Measurements from ENCODE around the gene CACNA2D2.

CACNA2D2 gene

GRCh38 chr3:50323092-50323600 lies 180.3 kb downstream of the CACNA2D2 start:
- Histone ChIP-seq H2AFZ (ENCODE audit: low read depth, low read length, severe bottlenecking) (no peak overlapping the region), H3K27me3 (ENCODE audit: low read length) (no peaks in the 10 kb centered on the region), H3K9me2 (replicated peaks; ENCODE audit: insufficient read depth, low read length) (no peaks in the 10 kb centered on the region), H3F3A (ENCODE audit: insufficient read depth) (no peaks in the 10 kb centered on the region), H3K4me3 (ENCODE audit: insufficient read depth, low read length, poor library complexity, severe bottlenecking) (no peak overlapping the region), H3K4me2 (ENCODE audit: low read depth, low read length, poor library complexity, severe bottlenecking) (no peak overlapping the region), H3K27ac (ENCODE audit: low read depth, low read length) (no peak overlapping the region), H3K79me2 (ENCODE audit: insufficient read depth, low read length) (peaks cover 13% of the 10 kb centered on the region), H4K20me1 (ENCODE audit: low read depth, low read length) (no peaks in the 10 kb centered on the region), H3K9me3 (ENCODE audit: insufficient read depth, low read length) (no peaks in the 10 kb centered on the region), H3K36me3 (ENCODE audit: low read length) (no peaks in the 10 kb centered on the region), H3K9ac (ENCODE audit: low read length) (no peak overlapping the region)
- TF ChIP-seq CTCF (IDR thresholded peaks at IDR 0.05; ENCODE audit: insufficient read depth, low read length, poor library complexity, severe bottlenecking), result no peak
- no peak for TF ChIP-seq EZH2phosphoT487 (conservative IDR thresholded peaks at IDR 0.05; ENCODE audit: low read length)

- TF ChIP-seq CTCF (IDR thresholded peaks at IDR 0.05; ENCODE audit: insufficient read depth, low read length, poor library complexity, severe bottlenecking), result no peak
- TF ChIP-seq EZH2phosphoT487 (conservative IDR thresholded peaks at IDR 0.05; ENCODE audit: low read length), result no peak
- no peaks in the 10 kb centered on the region for H3F3A ChIP-seq (ENCODE audit: insufficient read depth)
- H3K4me2 ChIP-seq (ENCODE audit: low read depth, low read length, poor library complexity, severe bottlenecking), result peak within 1 kb of the TSS; percentile 92
- H4K20me1 ChIP-seq (ENCODE audit: low read depth, low read length), result no peaks in the 10 kb centered on the region
- H3K9ac ChIP-seq (ENCODE audit: low read length), result peak within 1 kb of the TSS; percentile 81
- H3K27ac ChIP-seq (ENCODE audit: low read depth, low read length), result peak within 1 kb of the TSS; percentile 80
- H3K79me2 ChIP-seq (ENCODE audit: insufficient read depth, low read length), result peaks cover 9% of the 10 kb centered on the region
- H3K9me2 ChIP-seq (replicated peaks; ENCODE audit: insufficient read depth, low read length), result no peaks in the 10 kb centered on the region
- peak within 1 kb of the TSS; percentile 96 for H2AFZ ChIP-seq (ENCODE audit: low read depth, low read length, severe bottlenecking)
- no peaks in the 10 kb centered on the region for H3K36me3 ChIP-seq (ENCODE audit: low read length)
- no peaks in the 10 kb centered on the region for H3K9me3 ChIP-seq (ENCODE audit: insufficient read depth, low read length)
- no peaks in the 10 kb centered on the region for H3K27me3 ChIP-seq (ENCODE audit: low read length)
- H3K4me3 ChIP-seq (ENCODE audit: insufficient read depth, low read length, poor library complexity, severe bottlenecking), result peak within 1 kb of the TSS; percentile 87
Observed at GRCh38 chr3:50322386-50323091, 180.9 kb downstream of the CACNA2D2 start, which contains the start of gene HYAL2. Gene HYAL2, minus strand, starts transcription at chr3:50322745. Its CDS starts 2,256 bp downstream, at chr3:50320489.

GRCh38 chr3:50322115-50322385 lies 181.4 kb downstream of the CACNA2D2 start:
- peaks cover 4% of the 10 kb centered on the region for H3K79me2 ChIP-seq (ENCODE audit: insufficient read depth, low read length)
- peak overlapping the region; percentile 96 for H2AFZ ChIP-seq (ENCODE audit: low read depth, low read length, severe bottlenecking)
- H3K36me3 ChIP-seq (ENCODE audit: low read length), result no peaks in the 10 kb centered on the region

More at GRCh38 chr3:50322115-50322385, 181.4 kb downstream of the CACNA2D2 start:
- no peaks in the 10 kb centered on the region for H4K20me1 ChIP-seq (ENCODE audit: low read depth, low read length)
- no peaks in the 10 kb centered on the region for H3K27me3 ChIP-seq (ENCODE audit: low read length)
- no peaks in the 10 kb centered on the region for H3K9me3 ChIP-seq (ENCODE audit: insufficient read depth, low read length)
- no peak overlapping the region for H3K27ac ChIP-seq (ENCODE audit: low read depth, low read length)
- TF ChIP-seq CTCF (IDR thresholded peaks at IDR 0.05; ENCODE audit: insufficient read depth, low read length, poor library complexity, severe bottlenecking), result no peak
- no peak for TF ChIP-seq EZH2phosphoT487 (conservative IDR thresholded peaks at IDR 0.05; ENCODE audit: low read length)
- peak overlapping the region; percentile 92 for H3K4me2 ChIP-seq (ENCODE audit: low read depth, low read length, poor library complexity, severe bottlenecking)
- no peaks in the 10 kb centered on the region for H3K9me2 ChIP-seq (replicated peaks; ENCODE audit: insufficient read depth, low read length)
- H3K4me3 ChIP-seq (ENCODE audit: insufficient read depth, low read length, poor library complexity, severe bottlenecking), result peak overlapping the region; percentile 87
- H3K9ac ChIP-seq (ENCODE audit: low read length), result 0 out of 2 replicates have a peak overlapping the region, but pooled peaks have one; percentile 81
- no peaks in the 10 kb centered on the region for H3F3A ChIP-seq (ENCODE audit: insufficient read depth)

All from SU-DHL-6 (cell line).